IPS-18a (cell line): Measurements from ENCODE around the gene IFFO2.

Experiments used
- H3K27ac ChIP-seq: one replicate; pipeline ENCODE4 v1.5.1; 2013; ENCODE audit warnings: low read length
- H3K27me3 ChIP-seq: one replicate; pipeline ENCODE4 v1.6.1; 2013; ENCODE audit warnings: mild to moderate bottlenecking, low read length; ENCODE audit not compliant: control insufficient read depth, insufficient read depth
- H3K36me3 ChIP-seq: one replicate; pipeline ENCODE4 v1.6.1; 2013; ENCODE audit warnings: low read depth, low read length; ENCODE audit not compliant: control insufficient read depth
- H3K4me1 ChIP-seq: one replicate; pipeline ENCODE4 v1.6.1; 2013; ENCODE audit warnings: low read depth, low read length; ENCODE audit not compliant: control insufficient read depth
- H3K4me3 ChIP-seq: one replicate; pipeline ENCODE4 v1.5.1; 2013; ENCODE audit warnings: low read length
- H3K9ac ChIP-seq: one replicate; pipeline ENCODE4 v1.6.1; 2013; ENCODE audit warnings: mild to moderate bottlenecking, low read length, moderate library complexity
- H3K9me3 ChIP-seq: one replicate; pipeline ENCODE4 v1.6.1; 2013; ENCODE audit warnings: low read depth, low read length; ENCODE audit not compliant: control insufficient read depth

Gene IFFO2

GRCh38 chr1:18989896-18990295 is 33.4 kb upstream of the IFFO2 start:
- Histone ChIP-seq H3K4me3 (no peak overlapping the region), H3K4me1 (no peaks in the 10 kb centered on the region), H3K9me3 (no peaks in the 10 kb centered on the region), H3K9ac (no peak overlapping the region), H3K27ac (no peak overlapping the region), H3K36me3 (no peaks in the 10 kb centered on the region), H3K27me3 (no peaks in the 10 kb centered on the region)

GRCh38 chr1:18989176-18989799 is 32.8 kb upstream of the IFFO2 start:
- no peaks in the 10 kb centered on the region for H3K4me1 ChIP-seq
- H3K9ac ChIP-seq = no peak overlapping the region
- no peaks in the 10 kb centered on the region for H3K27me3 ChIP-seq
- no peak overlapping the region for H3K27ac ChIP-seq
- no peaks in the 10 kb centered on the region for H3K9me3 ChIP-seq
- no peaks in the 10 kb centered on the region for H3K36me3 ChIP-seq
- H3K4me3 ChIP-seq = no peak overlapping the region

GRCh38 chr1:18981242-18981641 is 24.8 kb upstream of the IFFO2 start:
- Histone ChIP-seq H3K4me3 (no peak overlapping the region), H3K9ac (no peak overlapping the region), H3K36me3 (no peaks in the 10 kb centered on the region), H3K9me3 (no peaks in the 10 kb centered on the region), H3K27ac (no peak overlapping the region), H3K27me3 (no peaks in the 10 kb centered on the region), H3K4me1 (no peaks in the 10 kb centered on the region)

- Histone ChIP-seq H3K9ac (no peak overlapping the region), H3K4me3 (no peak overlapping the region), H3K27me3 (no peaks in the 10 kb centered on the region), H3K4me1 (no peaks in the 10 kb centered on the region), H3K9me3 (no peaks in the 10 kb centered on the region), H3K27ac (no peak overlapping the region), H3K36me3 (no peaks in the 10 kb centered on the region)
Measured at GRCh38 chr1:18978706-18979105, 22.2 kb upstream of the IFFO2 start.

- no peaks in the 10 kb centered on the region for H3K9me3 ChIP-seq
- no peak overlapping the region for H3K9ac ChIP-seq
- H3K27me3 ChIP-seq = no peaks in the 10 kb centered on the region
- H3K36me3 ChIP-seq = no peaks in the 10 kb centered on the region
- H3K4me3 ChIP-seq = no peak overlapping the region
- no peak overlapping the region for H3K27ac ChIP-seq
- H3K4me1 ChIP-seq = no peaks in the 10 kb centered on the region
Measured at GRCh38 chr1:18977428-18977827, 21.0 kb upstream of the IFFO2 start.

GRCh38 chr1:18976096-18976495 is 19.6 kb upstream of the IFFO2 start:
- Histone ChIP-seq H3K4me1 (no peaks in the 10 kb centered on the region), H3K27me3 (no peaks in the 10 kb centered on the region), H3K27ac (no peak overlapping the region), H3K9me3 (no peaks in the 10 kb centered on the region), H3K36me3 (no peaks in the 10 kb centered on the region), H3K9ac (no peak overlapping the region), H3K4me3 (no peak overlapping the region)

- no peaks in the 10 kb centered on the region for H3K36me3 ChIP-seq
- no peaks in the 10 kb centered on the region for H3K27me3 ChIP-seq
- H3K4me1 ChIP-seq = no peaks in the 10 kb centered on the region
- H3K9me3 ChIP-seq = no peaks in the 10 kb centered on the region
- no peak overlapping the region for H3K27ac ChIP-seq
- H3K4me3 ChIP-seq = no peak overlapping the region
- H3K9ac ChIP-seq = no peak overlapping the region
Measured at GRCh38 chr1:18974606-18975005, 18.1 kb upstream of the IFFO2 start.

- H3K9ac ChIP-seq = no peak overlapping the region
- no peaks in the 10 kb centered on the region for H3K27me3 ChIP-seq
- H3K4me1 ChIP-seq = no peaks in the 10 kb centered on the region
- H3K27ac ChIP-seq = no peak overlapping the region
- H3K9me3 ChIP-seq = no peaks in the 10 kb centered on the region
- no peaks in the 10 kb centered on the region for H3K36me3 ChIP-seq
- H3K4me3 ChIP-seq = no peak overlapping the region
Measured at GRCh38 chr1:18974005-18974404, 17.5 kb upstream of the IFFO2 start.

GRCh38 chr1:18973446-18973955 is 17.0 kb upstream of the IFFO2 start:
- Histone ChIP-seq H3K9me3 (no peaks in the 10 kb centered on the region), H3K9ac (no peak overlapping the region), H3K27ac (no peak overlapping the region), H3K36me3 (no peaks in the 10 kb centered on the region), H3K27me3 (no peaks in the 10 kb centered on the region), H3K4me3 (no peak overlapping the region), H3K4me1 (no peaks in the 10 kb centered on the region)

- H3K9me3 ChIP-seq = no peaks in the 10 kb centered on the region
- no peak overlapping the region for H3K4me3 ChIP-seq
- no peaks in the 10 kb centered on the region for H3K4me1 ChIP-seq
- no peak overlapping the region for H3K9ac ChIP-seq
- no peak overlapping the region for H3K27ac ChIP-seq
- H3K36me3 ChIP-seq = no peaks in the 10 kb centered on the region
- no peaks in the 10 kb centered on the region for H3K27me3 ChIP-seq
Measured at GRCh38 chr1:18972991-18973390, 16.5 kb upstream of the IFFO2 start.

GRCh38 chr1:18972531-18972930 is 16.1 kb upstream of the IFFO2 start:
- Histone ChIP-seq H3K4me1 (no peaks in the 10 kb centered on the region), H3K4me3 (no peak overlapping the region), H3K9me3 (no peaks in the 10 kb centered on the region), H3K27ac (no peak overlapping the region), H3K27me3 (no peaks in the 10 kb centered on the region), H3K36me3 (no peaks in the 10 kb centered on the region), H3K9ac (no peak overlapping the region)

GRCh38 chr1:18970762-18971161 is 14.3 kb upstream of the IFFO2 start:
- Histone ChIP-seq H3K36me3 (no peaks in the 10 kb centered on the region), H3K27me3 (no peaks in the 10 kb centered on the region), H3K9me3 (no peaks in the 10 kb centered on the region), H3K27ac (no peak overlapping the region), H3K4me1 (peaks cover 4% of the 10 kb centered on the region), H3K9ac (no peak overlapping the region), H3K4me3 (no peak overlapping the region)
